ENCODE data around the gene SUGCT. TPM values are rescaled to one million over a fixed set of nuclear protein-coding genes. Genes with fewer than 3 reads are reported as not detected.

The SUGCT gene
- total RNA-seq, 1 experiment from 2014 or later, result 5.4 TPM

GRCh38 chr7:40371806-40372440 lies 237.1 kb downstream of the SUGCT start:
- Histone ChIP-seq H2AFZ (ENCODE audit: low read length) (no peak overlapping the region), H3K18ac (ENCODE audit: insufficient read length, low read depth, low read length) (no peak overlapping the region), H3K56ac (ENCODE audit: insufficient read length, low read depth, low read length) (no peak overlapping the region), H3K27ac (ENCODE audit: insufficient read length, low read depth, low read length) (no peak overlapping the region), H4K5ac (ENCODE audit: insufficient read length, low read depth, low read length) (no peak overlapping the region), H4K8ac (replicated peaks; ENCODE audit: insufficient read length, low read depth, low read length) (no peak overlapping the region), H3K79me2 (ENCODE audit: insufficient read depth, low read length) (no peaks in the 10 kb centered on the region), H3T11ph (ENCODE audit: low read length) (no peak overlapping the region), H3K4ac (ENCODE audit: low read depth, low read length) (no peak overlapping the region), H3K14ac (ENCODE audit: insufficient read depth, low read length) (no peak overlapping the region), H2BK15ac (ENCODE audit: low read depth, low read length) (no peak overlapping the region), H3K9ac (ENCODE audit: extremely low read depth, insufficient read length, low read length) (no peak overlapping the region), H2BK20ac (ENCODE audit: low read depth, low read length, poor library complexity, severe bottlenecking) (no peak overlapping the region), H3K23ac (ENCODE audit: insufficient read length, low read depth, low read length) (no peak overlapping the region), H3K4me1 (ENCODE audit: insufficient read depth, low read length) (no peaks in the 10 kb centered on the region), H3K79me1 (ENCODE audit: insufficient read depth, low read depth, low read length, poor library complexity, severe bottlenecking) (no peaks in the 10 kb centered on the region), H2BK120ac (ENCODE audit: low read depth, low read length, poor library complexity, severe bottlenecking) (no peak overlapping the region), H3K9me3 (ENCODE audit: control insufficient read depth, low read depth, low read length) (no peaks in the 10 kb centered on the region), H2BK5ac (ENCODE audit: insufficient read length, low read length) (no peak overlapping the region), H2BK12ac (ENCODE audit: insufficient read length, low read depth, low read length) (no peak overlapping the region), H2AK5ac (ENCODE audit: insufficient read length, low read length) (no peak overlapping the region), H3K27me3 (ENCODE audit: insufficient read depth, low read length) (no peaks in the 10 kb centered on the region), H3K4me2 (ENCODE audit: insufficient read depth, insufficient read length, low read length) (no peak overlapping the region), H4K20me1 (ENCODE audit: control insufficient read depth, insufficient read depth, insufficient read length) (no peaks in the 10 kb centered on the region), H4K91ac (ENCODE audit: insufficient read length, low read depth, low read length) (no peak overlapping the region), H3K23me2 (ENCODE audit: insufficient read length, low read depth, low read length, poor library complexity, severe bottlenecking) (no peaks in the 10 kb centered on the region)
- no peak overlapping the region for H3K27ac Mint-ChIP-seq
- no peak overlapping the region for H3K4me3 Mint-ChIP-seq
- no peaks in the 10 kb centered on the region for H3K36me3 Mint-ChIP-seq (ENCODE audit: insufficient read depth in 1 of 3, low read depth in 3 of 3)
- DNase-seq, result no peak
- H3K9me3 Mint-ChIP-seq, result peaks cover 0 to 2% of the 10 kb centered on the region in 2 experiments; a peak in 2 of 5 replicates
- H3K4me1 Mint-ChIP-seq, result no peaks in the 10 kb centered on the region
- TF ChIP-seq, protein P1, sequence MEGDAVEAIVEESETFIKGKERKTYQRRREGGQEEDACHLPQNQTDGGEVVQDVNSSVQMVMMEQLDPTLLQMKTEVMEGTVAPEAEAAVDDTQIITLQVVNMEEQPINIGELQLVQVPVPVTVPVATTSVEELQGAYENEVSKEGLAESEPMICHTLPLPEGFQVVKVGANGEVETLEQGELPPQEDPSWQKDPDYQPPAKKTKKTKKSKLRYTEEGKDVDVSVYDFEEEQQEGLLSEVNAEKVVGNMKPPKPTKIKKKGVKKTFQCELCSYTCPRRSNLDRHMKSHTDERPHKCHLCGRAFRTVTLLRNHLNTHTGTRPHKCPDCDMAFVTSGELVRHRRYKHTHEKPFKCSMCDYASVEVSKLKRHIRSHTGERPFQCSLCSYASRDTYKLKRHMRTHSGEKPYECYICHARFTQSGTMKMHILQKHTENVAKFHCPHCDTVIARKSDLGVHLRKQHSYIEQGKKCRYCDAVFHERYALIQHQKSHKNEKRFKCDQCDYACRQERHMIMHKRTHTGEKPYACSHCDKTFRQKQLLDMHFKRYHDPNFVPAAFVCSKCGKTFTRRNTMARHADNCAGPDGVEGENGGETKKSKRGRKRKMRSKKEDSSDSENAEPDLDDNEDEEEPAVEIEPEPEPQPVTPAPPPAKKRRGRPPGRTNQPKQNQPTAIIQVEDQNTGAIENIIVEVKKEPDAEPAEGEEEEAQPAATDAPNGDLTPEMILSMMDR (conservative IDR thresholded peaks at IDR 0.05), result no peak
- WGBS (ENCODE audit: extremely low coverage, insufficient read length, low lambda C conversion rate), result no CpG with 5 or more reads among the region's 4 CpGs
- no peaks in the 10 kb centered on the region; the same call in 1 of the 2 replicates for H3K27me3 Mint-ChIP-seq (ENCODE audit: low read depth)
